Common myeloid progenitor, CD34-positive (primary cell): ENCODE measurements around the gene C12orf75.
"Not testable (repeated sequence)": the region's sequence is repeated elsewhere in the genome, so short reads cannot be mapped to it uniquely, and the experiment has no call there.

Source experiments
- CTCF ChIA-PET: fragments of 350-600 bp; sonication (Branson Sonifier 250); formaldehyde crosslinking; loops from one replicate; lab custom pipeline; 2021; ENCODE audit warnings: antibody characterized with exemption; lab: Charles Lee
- POLR2A ChIA-PET: fragments of 350-600 bp; sonication (Branson Sonifier 250); formaldehyde crosslinking; loops from one replicate; lab custom pipeline; 2021; ENCODE audit warnings: antibody characterized with exemption; lab: Charles Lee
- DNase-seq, 3 donors: peaks; one replicate each; pipeline versions ENCODE4 v3.0.0 to v3.0.0-alpha.2; 2013
- H3K27ac ChIP-seq, 2 experiments: 1 replicate in 1 of 2; 2 replicates in 1 of 2; pipeline ENCODE4 v1.7.0; 2013; ENCODE audit warnings: inconsistent platforms in 2 of 2, low read length in 2 of 2, mild to moderate bottlenecking in 2 of 2, low read depth in 1 of 2, moderate library complexity in 1 of 2; ENCODE audit not compliant: severe bottlenecking in 2 of 2, insufficient read depth in 1 of 2, poor library complexity in 1 of 2
- H3K27me3 ChIP-seq, 5 experiments: replicated peaks in 2 of 5; 1 replicate in 3 of 5; 2 replicates in 2 of 5; pipeline versions ENCODE4 v1.6.1 to v1.7.0; 2013; ENCODE audit warnings: low read length in 4 of 5, mild to moderate bottlenecking in 2 of 5, moderate library complexity in 2 of 5, inconsistent platforms in 1 of 5; ENCODE audit not compliant: insufficient read depth in 5 of 5, control insufficient read depth in 4 of 5
- H3K36me3 ChIP-seq, 4 experiments: 1 replicate in 2 of 4; 2 replicates in 2 of 4; pipeline versions ENCODE4 v1.6.1 to v1.7.0; 2013; ENCODE audit warnings: low read length in 3 of 4, control low read depth in 1 of 4, mild to moderate bottlenecking in 1 of 4; ENCODE audit not compliant: control insufficient read depth in 4 of 4, insufficient read depth in 4 of 4
- H3K4me1 ChIP-seq, 4 experiments: 1 replicate in 3 of 4; 2 replicates in 1 of 4; pipeline versions ENCODE4 v1.6.1 to v1.7.1; 2013; ENCODE audit warnings: low read length in 3 of 4, mild to moderate bottlenecking in 3 of 4, control low read depth in 1 of 4, inconsistent platforms in 1 of 4, moderate library complexity in 1 of 4; ENCODE audit not compliant: control insufficient read depth in 4 of 4, insufficient read depth in 4 of 4; ENCODE audit errors: control extremely low read depth in 1 of 4
- H3K4me3 ChIP-seq, 7 experiments: 1 replicate in 4 of 7; 2 replicates in 3 of 7; pipeline versions ENCODE4 v1.5.1 to v1.7.0; 2013; ENCODE audit warnings: mild to moderate bottlenecking in 7 of 7, low read length in 6 of 7, moderate library complexity in 6 of 7, inconsistent platforms in 2 of 7, low read depth in 2 of 7, control low read depth in 1 of 7; ENCODE audit not compliant: insufficient read depth in 4 of 7, control insufficient read depth in 1 of 7; ENCODE audit errors: extremely low read depth in 1 of 7
- H3K9me3 ChIP-seq, 5 experiments: 1 replicate in 4 of 5; 2 replicates in 1 of 5; pipeline versions ENCODE4 v1.6.1 to v1.7.1; 2013; ENCODE audit warnings: low read length in 4 of 5, mild to moderate bottlenecking in 2 of 5, inconsistent platforms in 1 of 5, low read depth in 1 of 5, moderate library complexity in 1 of 5; ENCODE audit not compliant: control insufficient read depth in 4 of 5, insufficient read depth in 2 of 5; ENCODE audit errors: control extremely low read depth in 1 of 5
- WGBS: methylation state at CpG from one replicate; pipeline ENCODE4 v1.1.5; 2013; ENCODE audit not compliant: insufficient coverage; 5-methylcytosine and 5-hydroxymethylcytosine counted together

C12orf75 gene

GRCh38 chr12:105403095-105403494 is 72.6 kb downstream of the C12orf75 start:
- POLR2A ChIA-PET = no interaction called here
- Histone ChIP-seq H3K27ac (no peak overlapping the region), H3K4me3 (no peak overlapping the region), H3K9me3 (peaks cover 0 to 10% (median 2%) of the 10 kb centered on the region in 5 experiments), H3K36me3 (no peaks in the 10 kb centered on the region), H3K4me1 (no peaks in the 10 kb centered on the region), H3K27me3 (no peaks in the 10 kb centered on the region)
- CTCF ChIA-PET = no interaction called here
- DNase-seq = no peak
- WGBS = 88% methylated on average over 1 of the region's 1 CpG

GRCh38 chr12:105404134-105404533 is 73.6 kb downstream of the C12orf75 start:
- H3K4me3 ChIP-seq, POLR2A ChIA-PET, CTCF ChIA-PET, H3K9me3 ChIP-seq, DNase-seq, H3K36me3 ChIP-seq, H3K4me1 ChIP-seq, H3K27ac ChIP-seq, H3K27me3 ChIP-seq: not testable (repeated sequence)
- no CpG with 5 or more reads among the region's 3 CpGs for WGBS

- Histone ChIP-seq H3K36me3 (no peaks in the 10 kb centered on the region), H3K27me3 (peaks cover 0 to 6% (median 2%) of the 10 kb centered on the region in 5 experiments), H3K27ac (no peak overlapping the region), H3K4me1 (peaks cover 4 to 15% (median 10%) of the 10 kb centered on the region in 4 experiments), H3K4me3 (no peak overlapping the region), H3K9me3 (peaks cover 0 to 7% (median 1%) of the 10 kb centered on the region in 5 experiments)
- DNase-seq = no peak
- CTCF ChIA-PET = no interaction called here
- POLR2A ChIA-PET = no interaction called here
- WGBS = 97% methylated on average over 6 of the region's 7 CpGs
Measured at GRCh38 chr12:105406497-105406896, 76.0 kb downstream of the C12orf75 start.

- Histone ChIP-seq H3K4me3 (no peak overlapping the region), H3K4me1 (peaks cover 4 to 15% (median 10%) of the 10 kb centered on the region in 4 experiments), H3K36me3 (no peaks in the 10 kb centered on the region), H3K27me3 (peaks cover 0 to 12% (median 2%) of the 10 kb centered on the region in 5 experiments), H3K9me3 (peaks cover 0 to 6% (median 1%) of the 10 kb centered on the region in 5 experiments), H3K27ac (no peak overlapping the region)
- ChIA-PET POLR2A (no interaction called here), CTCF (interaction anchor here (1.7 kb wide), 1 partner anchor 11 kb away, joined by 6 read pairs; no protein-coding TSS in a partner anchor)
- no peak for DNase-seq
- 89% methylated on average over 5 of the region's 5 CpGs for WGBS
Measured at GRCh38 chr12:105409279-105409678, 78.8 kb downstream of the C12orf75 start.

- peak; percentile 21 to 59 (median 53) for DNase-seq
- ChIA-PET CTCF (interaction anchor here (1.1 to 1.5 kb wide), 2 partner anchors 10 to 726 kb away, joined by 3 to 7 read pairs; no protein-coding TSS in a partner anchor), POLR2A (no interaction called here)
- Histone ChIP-seq H3K27me3 (peaks cover 0 to 12% (median 2%) of the 10 kb centered on the region in 5 experiments), H3K9me3 (no peaks in the 10 kb centered on the region), H3K4me3 (peak overlapping the region in 3 of 7 experiments; percentile 1 to 50 (median 17)), H3K36me3 (no peaks in the 10 kb centered on the region), H3K4me1 (peaks cover 4 to 15% (median 10%) of the 10 kb centered on the region in 4 experiments), H3K27ac (no peak overlapping the region)
- WGBS = 0% methylated on average over 7 of the region's 8 CpGs
Measured at GRCh38 chr12:105409801-105410471, 79.4 kb downstream of the C12orf75 start.

GRCh38 chr12:105413911-105414487 is 83.5 kb downstream of the C12orf75 start:
- POLR2A ChIA-PET = no interaction called here
- no peaks in the 10 kb centered on the region for H3K9me3 ChIP-seq
- H3K36me3 ChIP-seq = no peaks in the 10 kb centered on the region
- WGBS = 100% methylated on average over 5 of the region's 7 CpGs
- H3K4me3 ChIP-seq = no peak overlapping the region
- CTCF ChIA-PET = interaction anchor here (1.6 kb wide), 1 partner anchor 813 kb away, joined by 3 read pairs; no protein-coding TSS in a partner anchor
- H3K4me1 ChIP-seq = peaks cover 4 to 14% (median 10%) of the 10 kb centered on the region in 4 experiments
- H3K27me3 ChIP-seq = peaks cover 0 to 18% (median 6%) of the 10 kb centered on the region in 5 experiments
- no peak for DNase-seq
- no peak overlapping the region for H3K27ac ChIP-seq

- 100% methylated on average over 1 of the region's 4 CpGs for WGBS
- no peak for DNase-seq
Measured at GRCh38 chr12:105417732-105418131, 87.2 kb downstream of the C12orf75 start.

More at GRCh38 chr12:105417732-105418131, 87.2 kb downstream of the C12orf75 start:
- Histone ChIP-seq H3K27ac (no peak overlapping the region), H3K27me3 (peaks cover 0 to 10% (median 2%) of the 10 kb centered on the region in 5 experiments), H3K36me3 (no peaks in the 10 kb centered on the region), H3K4me3 (no peak overlapping the region), H3K9me3 (no peaks in the 10 kb centered on the region), H3K4me1 (no peaks in the 10 kb centered on the region)
- CTCF ChIA-PET = interaction anchor here (0.7 to 1.5 kb wide), 3 partner anchors 718 to 806 kb away, joined by 3 to 5 read pairs (median 3); no protein-coding TSS in a partner anchor
- POLR2A ChIA-PET = no interaction called here
